ENCODE measurements around the gene CTXND2. TPM values are rescaled to one million over a fixed set of nuclear protein-coding genes. Genes with fewer than 3 reads are reported as not detected.

Gene CTXND2
- total and polyA plus RNA-seq, 2 of the 4 experiments (the other 2 are of a cell fraction): not detected

DNA sequence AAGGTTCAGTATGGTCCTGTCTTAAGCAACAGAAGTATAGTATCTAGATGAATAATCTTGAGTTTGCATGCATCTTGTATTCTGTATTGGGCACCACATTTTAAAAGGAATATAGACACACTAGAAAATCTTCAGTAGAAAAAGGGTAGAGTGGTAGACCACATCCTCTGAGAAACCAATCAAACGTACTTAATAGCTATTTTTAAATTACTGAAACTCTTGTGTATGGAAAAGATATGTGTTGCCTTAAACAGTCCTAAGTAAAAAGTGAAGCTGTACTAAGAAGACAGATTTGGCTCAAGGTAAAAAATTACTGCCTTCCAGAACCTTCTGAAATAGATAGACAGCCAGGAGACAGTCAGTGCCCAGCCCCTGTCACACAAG lies 3.1 kb downstream of the CTXND2 start:
- no peak overlapping the region for H4K8ac ChIP-seq (ENCODE audit: low read depth in 2 of 2, low read length in 2 of 2)
- no TSS peak for BruUV-seq (replicated peaks)
- no peak overlapping the region for H4K91ac ChIP-seq (ENCODE audit: insufficient read depth, low read depth, low read length)
- peaks cover 2% of the 10 kb centered on the region for H3K4me1 ChIP-seq (ENCODE audit: control insufficient read depth, insufficient read depth, low read length)
- dilution Hi-C loops (cut with HindIII; ENCODE audit: low sequenced_read_pairs, unreplicated experiment): no loop called here
- H2BK20ac ChIP-seq (ENCODE audit: low read depth, low read length): no peak overlapping the region
- no peaks in the 10 kb centered on the region for H3K79me1 ChIP-seq (ENCODE audit: low read depth in 1 of 2, low read length in 2 of 2)
- H2AK5ac ChIP-seq (ENCODE audit: low read depth, low read length): no peak overlapping the region
- no peak overlapping the region for H3K4me2 ChIP-seq (ENCODE audit: low read depth, low read length)
- ATAC-seq (ENCODE audit: low read depth): no peak
- DNase-seq: no peak
- WGBS, 2 experiments (ENCODE audit: extremely low coverage in 2 of 2, insufficient read length in 1 of 2): no CpG with 5 or more reads among the region's 1 CpG
- H3K56ac ChIP-seq (ENCODE audit: extremely low read depth, insufficient read depth, low read length): no peak overlapping the region
- no peaks in the 10 kb centered on the region for H3K27me3 ChIP-seq (ENCODE audit: control insufficient read depth, insufficient read depth, low read length)
- no peaks in the 10 kb centered on the region for H3K9me3 ChIP-seq (ENCODE audit: control insufficient read depth, insufficient read depth, low read length)
- H3K14ac ChIP-seq (replicated peaks; ENCODE audit: low read depth, low read length): no peak overlapping the region
- H3K18ac ChIP-seq (ENCODE audit: low read depth, low read length): no peak overlapping the region
- ChIA-PET CTCF (no interaction called here), POLR2A (ENCODE audit: unreplicated experiment) (no interaction called here)
- H3K4me3 ChIP-seq (ENCODE audit: insufficient read depth, low read depth, low read length): no peak overlapping the region
- H4K5ac ChIP-seq (ENCODE audit: low read depth, low read length): no peak overlapping the region
- no peak overlapping the region for H3K23ac ChIP-seq (ENCODE audit: low read depth, low read length)
- intact Hi-C loops (cut with micrococcal nuclease): no loop called here
- H3K9me1 ChIP-seq (ENCODE audit: insufficient read depth, low read length): no peaks in the 10 kb centered on the region
- H2BK15ac ChIP-seq (ENCODE audit: low read depth, low read length): no peak overlapping the region
- no peak for TF ChIP-seq RFX5 (IDR thresholded peaks at IDR 0.05; ENCODE audit: low read depth, low read length)
- no peak for TF ChIP-seq BHLHE40 (IDR thresholded peaks at IDR 0.05; ENCODE audit: low read depth, low read length)
- no peak for TF ChIP-seq MAFK (IDR thresholded peaks at IDR 0.05; ENCODE audit: low read depth, low read length)
- TF ChIP-seq RCOR1 (IDR thresholded peaks at IDR 0.05; ENCODE audit: insufficient replicate concordance, low read length): no peak
- TF ChIP-seq CEBPB (IDR thresholded peaks at IDR 0.05; ENCODE audit: low read depth, low read length): no peak
- no peak for TF ChIP-seq MXI1 (IDR thresholded peaks at IDR 0.05; ENCODE audit: borderline replicate concordance, low read depth, low read length)
- TF ChIP-seq, protein P1, sequence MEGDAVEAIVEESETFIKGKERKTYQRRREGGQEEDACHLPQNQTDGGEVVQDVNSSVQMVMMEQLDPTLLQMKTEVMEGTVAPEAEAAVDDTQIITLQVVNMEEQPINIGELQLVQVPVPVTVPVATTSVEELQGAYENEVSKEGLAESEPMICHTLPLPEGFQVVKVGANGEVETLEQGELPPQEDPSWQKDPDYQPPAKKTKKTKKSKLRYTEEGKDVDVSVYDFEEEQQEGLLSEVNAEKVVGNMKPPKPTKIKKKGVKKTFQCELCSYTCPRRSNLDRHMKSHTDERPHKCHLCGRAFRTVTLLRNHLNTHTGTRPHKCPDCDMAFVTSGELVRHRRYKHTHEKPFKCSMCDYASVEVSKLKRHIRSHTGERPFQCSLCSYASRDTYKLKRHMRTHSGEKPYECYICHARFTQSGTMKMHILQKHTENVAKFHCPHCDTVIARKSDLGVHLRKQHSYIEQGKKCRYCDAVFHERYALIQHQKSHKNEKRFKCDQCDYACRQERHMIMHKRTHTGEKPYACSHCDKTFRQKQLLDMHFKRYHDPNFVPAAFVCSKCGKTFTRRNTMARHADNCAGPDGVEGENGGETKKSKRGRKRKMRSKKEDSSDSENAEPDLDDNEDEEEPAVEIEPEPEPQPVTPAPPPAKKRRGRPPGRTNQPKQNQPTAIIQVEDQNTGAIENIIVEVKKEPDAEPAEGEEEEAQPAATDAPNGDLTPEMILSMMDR (conservative IDR thresholded peaks at IDR 0.05; ENCODE audit: low read depth, low read length): no peak
- TF ChIP-seq NFE2L2 (IDR thresholded peaks at IDR 0.05; ENCODE audit: low read depth, low read length): no peak
- TF ChIP-seq SMC3 (IDR thresholded peaks at IDR 0.05; ENCODE audit: low read depth, low read length): no peak
- no peak for TF ChIP-seq POLR2A (IDR thresholded peaks at IDR 0.05; ENCODE audit: low read depth, low read length)
- no peak for TF ChIP-seq RAD21 (IDR thresholded peaks at IDR 0.05; ENCODE audit: low read length)
- no peak overlapping the region for H3K9ac ChIP-seq (ENCODE audit: low read depth, low read length)
- no peak overlapping the region for H3K27ac ChIP-seq (ENCODE audit: insufficient read depth, low read length)
- H2AK9ac ChIP-seq (replicated peaks; ENCODE audit: low read depth, low read length, poor library complexity): no peak overlapping the region
- no peaks in the 10 kb centered on the region for H4K20me1 ChIP-seq (ENCODE audit: insufficient read depth, low read length)
- no peak overlapping the region for H3K4ac ChIP-seq (ENCODE audit: low read depth, low read length)
- H2BK5ac ChIP-seq (ENCODE audit: low read depth, low read length, poor library complexity, severe bottlenecking): no peak overlapping the region
- H2AFZ ChIP-seq (replicated peaks; ENCODE audit: low read length, poor library complexity): no peak overlapping the region
- H3K36me3 ChIP-seq (ENCODE audit: control insufficient read depth, insufficient read depth, low read length): no peaks in the 10 kb centered on the region
- in situ Hi-C loops (cut with MboI; ENCODE audit: low sequenced_read_pairs): no loop called here
- no peak overlapping the region for H2BK120ac ChIP-seq (ENCODE audit: low read depth, low read length)
